Suprapubic skin (tissue), 3 donors: Measurements from ENCODE around the gene CERS4.
"Not testable (repeated sequence)": the region's sequence is repeated elsewhere in the genome, so short reads cannot be mapped to it uniquely, and the experiment has no call there.

Experiments
- EP300 ChIP-seq: sonication (generic); formaldehyde crosslinking; IDR thresholded peaks from one replicate; pipeline ENCODE4 v1.6.1; 2017; ENCODE audit warnings: antibody characterized with exemption
- TF ChIP-seq, protein P1 (sequence below), 2 donors: fragments of 200-600 bp in 1 of 2; fragments of 450-650 bp in 1 of 2; sonication (generic) in 1 of 2; IDR thresholded peaks; one replicate each; pipeline ENCODE4 v1.5.1; 2016 to 2019; ENCODE audit warnings: antibody characterized with exemption in 2 of 2, mild to moderate bottlenecking in 1 of 2, moderate library complexity in 1 of 2

DNA sequence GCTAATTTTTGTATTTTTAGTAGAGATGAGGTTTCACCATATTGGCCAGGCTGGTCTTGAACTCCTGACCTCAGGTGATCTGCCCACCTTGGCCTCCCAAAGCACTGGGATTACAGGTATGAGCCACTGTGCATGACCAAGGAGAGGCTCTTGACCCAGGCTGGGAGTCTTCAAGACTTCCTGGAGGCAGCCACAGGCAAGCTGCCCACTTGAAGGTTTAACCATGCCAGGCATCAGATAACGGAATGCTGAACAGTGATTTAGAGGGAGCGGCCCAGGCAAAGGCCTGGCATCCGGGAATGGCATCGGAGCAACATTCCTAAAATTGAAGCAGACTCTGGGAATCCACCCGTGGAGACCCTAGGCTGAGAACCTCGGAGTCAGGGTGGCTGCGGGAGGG is 9.0 kb downstream of the CERS4 start:
- TF ChIP-seq, protein P1, sequence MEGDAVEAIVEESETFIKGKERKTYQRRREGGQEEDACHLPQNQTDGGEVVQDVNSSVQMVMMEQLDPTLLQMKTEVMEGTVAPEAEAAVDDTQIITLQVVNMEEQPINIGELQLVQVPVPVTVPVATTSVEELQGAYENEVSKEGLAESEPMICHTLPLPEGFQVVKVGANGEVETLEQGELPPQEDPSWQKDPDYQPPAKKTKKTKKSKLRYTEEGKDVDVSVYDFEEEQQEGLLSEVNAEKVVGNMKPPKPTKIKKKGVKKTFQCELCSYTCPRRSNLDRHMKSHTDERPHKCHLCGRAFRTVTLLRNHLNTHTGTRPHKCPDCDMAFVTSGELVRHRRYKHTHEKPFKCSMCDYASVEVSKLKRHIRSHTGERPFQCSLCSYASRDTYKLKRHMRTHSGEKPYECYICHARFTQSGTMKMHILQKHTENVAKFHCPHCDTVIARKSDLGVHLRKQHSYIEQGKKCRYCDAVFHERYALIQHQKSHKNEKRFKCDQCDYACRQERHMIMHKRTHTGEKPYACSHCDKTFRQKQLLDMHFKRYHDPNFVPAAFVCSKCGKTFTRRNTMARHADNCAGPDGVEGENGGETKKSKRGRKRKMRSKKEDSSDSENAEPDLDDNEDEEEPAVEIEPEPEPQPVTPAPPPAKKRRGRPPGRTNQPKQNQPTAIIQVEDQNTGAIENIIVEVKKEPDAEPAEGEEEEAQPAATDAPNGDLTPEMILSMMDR (IDR thresholded peaks at IDR 0.05): not testable (repeated sequence)
- TF ChIP-seq EP300: not testable (repeated sequence)
